HG02571 (cell line): ENCODE results near the gene BMAL1.

Experiments
- ATAC-seq: cut with Tn5 transposase; IDR thresholded peaks from one replicate; pipeline ENCODE4 v1.9.1; 2021; ENCODE audit warnings: mild to moderate bottlenecking, moderate library complexity; ENCODE audit not compliant: unreplicated experiment

The BMAL1 gene

GRCh38 chr11:13290221-13290980 is 12.8 kb downstream of the BMAL1 start:
- ATAC-seq: no peak

GRCh38 chr11:13291361-13291760 is 13.8 kb downstream of the BMAL1 start:
- no peak for ATAC-seq

- ATAC-seq: no peak
These were observed 14.2 kb downstream of the BMAL1 start for GRCh38 chr11:13291800-13292199.

GRCh38 chr11:13292970-13293369 is 15.4 kb downstream of the BMAL1 start:
- no peak for ATAC-seq

- no peak for ATAC-seq
These were observed 16.6 kb downstream of the BMAL1 start for GRCh38 chr11:13294178-13294577.

GRCh38 chr11:13294771-13295579 is 17.4 kb downstream of the BMAL1 start:
- ATAC-seq: no peak

- ATAC-seq: no peak
These were observed 19.8 kb downstream of the BMAL1 start for GRCh38 chr11:13297308-13297916.

- ATAC-seq: no peak
These were observed 20.3 kb downstream of the BMAL1 start for GRCh38 chr11:13297917-13298356.

- ATAC-seq: no peak
These were observed 21.2 kb downstream of the BMAL1 start for GRCh38 chr11:13298765-13299164.

GRCh38 chr11:13301522-13301921 is 23.9 kb downstream of the BMAL1 start:
- no peak for ATAC-seq

- no peak for ATAC-seq
These were observed 24.9 kb downstream of the BMAL1 start for GRCh38 chr11:13302420-13302958.

- no peak for ATAC-seq
These were observed 26.4 kb downstream of the BMAL1 start for GRCh38 chr11:13303668-13304649.

- ATAC-seq: no peak
These were observed 27.2 kb downstream of the BMAL1 start for GRCh38 chr11:13304655-13305335.

GRCh38 chr11:13308704-13309103 is 31.1 kb downstream of the BMAL1 start:
- no peak for ATAC-seq

- ATAC-seq: no peak
These were observed 31.6 kb downstream of the BMAL1 start for GRCh38 chr11:13309156-13309555.

GRCh38 chr11:13310443-13310842 is 32.9 kb downstream of the BMAL1 start:
- ATAC-seq: no peak

GRCh38 chr11:13311570-13311969 is 34.0 kb downstream of the BMAL1 start:
- ATAC-seq: no peak

GRCh38 chr11:13313005-13313819 is 35.6 kb downstream of the BMAL1 start:
- ATAC-seq: no peak
